DOHH2 (cell line): ENCODE results near the gene FARP2.
"Not testable (repeated sequence)": the region's sequence is repeated elsewhere in the genome, so short reads cannot be mapped to it uniquely, and the experiment has no call there.

Experiments used
- EZH2phosphoT487 ChIP-seq: fragments of 200-600 bp; sonication (generic); IDR thresholded peaks from 2 replicates; pipeline ENCODE4 v1.6.1; 2017; ENCODE audit warnings: borderline replicate concordance, mild to moderate bottlenecking, antibody characterized with exemption, low read length, moderate library complexity, mixed read lengths
- TF ChIP-seq, protein P1 (sequence below): fragments of 200-600 bp; sonication (generic); IDR thresholded peaks from one replicate; pipeline ENCODE4 v1.5.1; 2014; ENCODE audit warnings: antibody characterized with exemption, mild to moderate bottlenecking, low read depth, low read length; ENCODE audit not compliant: poor library complexity, severe bottlenecking

DNA sequence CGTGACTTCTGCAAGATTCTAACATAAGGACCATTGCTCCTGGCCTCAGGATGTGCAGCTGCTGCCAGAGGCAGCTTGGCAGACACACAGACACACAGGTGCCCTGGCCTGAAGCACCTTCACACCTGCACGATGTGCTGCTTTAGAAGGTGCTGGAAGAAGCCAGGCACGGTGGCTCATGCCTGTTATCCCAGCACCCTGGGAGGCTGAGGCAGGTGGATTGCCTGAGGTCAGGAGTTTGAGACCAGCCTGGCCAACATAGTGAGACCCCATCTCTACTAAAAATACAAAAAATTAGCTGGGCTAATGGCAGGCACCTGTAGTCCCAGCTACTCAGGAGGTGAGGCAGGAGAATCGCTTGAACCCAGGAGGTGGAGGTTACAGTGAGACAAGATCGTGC lies 57.4 kb downstream of the FARP2 start:
- TF ChIP-seq, protein P1, sequence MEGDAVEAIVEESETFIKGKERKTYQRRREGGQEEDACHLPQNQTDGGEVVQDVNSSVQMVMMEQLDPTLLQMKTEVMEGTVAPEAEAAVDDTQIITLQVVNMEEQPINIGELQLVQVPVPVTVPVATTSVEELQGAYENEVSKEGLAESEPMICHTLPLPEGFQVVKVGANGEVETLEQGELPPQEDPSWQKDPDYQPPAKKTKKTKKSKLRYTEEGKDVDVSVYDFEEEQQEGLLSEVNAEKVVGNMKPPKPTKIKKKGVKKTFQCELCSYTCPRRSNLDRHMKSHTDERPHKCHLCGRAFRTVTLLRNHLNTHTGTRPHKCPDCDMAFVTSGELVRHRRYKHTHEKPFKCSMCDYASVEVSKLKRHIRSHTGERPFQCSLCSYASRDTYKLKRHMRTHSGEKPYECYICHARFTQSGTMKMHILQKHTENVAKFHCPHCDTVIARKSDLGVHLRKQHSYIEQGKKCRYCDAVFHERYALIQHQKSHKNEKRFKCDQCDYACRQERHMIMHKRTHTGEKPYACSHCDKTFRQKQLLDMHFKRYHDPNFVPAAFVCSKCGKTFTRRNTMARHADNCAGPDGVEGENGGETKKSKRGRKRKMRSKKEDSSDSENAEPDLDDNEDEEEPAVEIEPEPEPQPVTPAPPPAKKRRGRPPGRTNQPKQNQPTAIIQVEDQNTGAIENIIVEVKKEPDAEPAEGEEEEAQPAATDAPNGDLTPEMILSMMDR: not testable (repeated sequence)
- TF ChIP-seq EZH2phosphoT487: not testable (repeated sequence)
